Measurements from ENCODE around the gene MIPOL1. TPM values are rescaled to one million over a fixed set of nuclear protein-coding genes. Genes with fewer than 3 reads are reported as not detected.
"Not testable (repeated sequence)": the region's sequence is repeated elsewhere in the genome, so short reads cannot be mapped to it uniquely, and the experiment has no call there.

Gene MIPOL1
- total RNA-seq, 2 experiments from 2014 or later, result 0.15 TPM; not detected in 1

- Mint-ChIP-seq H3K4me3 (no peak overlapping the region), H3K4me1 (ENCODE audit: low read depth) (peaks cover 11% of the 10 kb centered on the region), H3K9me3 (peaks cover 4% of the 10 kb centered on the region), H3K27me3 (ENCODE audit: low read depth) (peaks cover 25% of the 10 kb centered on the region), H3K36me3 (ENCODE audit: low read depth) (no peaks in the 10 kb centered on the region), H3K27ac (no peak overlapping the region)
- intact Hi-C loops (cut with micrococcal nuclease), result no loop called here
- DNase-seq, result no peak
- CTCF ChIA-PET, result no interaction called here
These were observed 2.4 kb upstream of the MIPOL1 start for GRCh38 chr14:37195327-37195726.

GRCh38 chr14:37196604-37197420 lies 925 bp upstream of the MIPOL1 start:
- peak overlapping the region; percentile 67 for H3K4me3 Mint-ChIP-seq
- no peak overlapping the region for H3K27ac Mint-ChIP-seq
- DNase-seq, result no peak
- H3K27me3 Mint-ChIP-seq (ENCODE audit: low read depth), result peaks cover 21% of the 10 kb centered on the region
- H3K4me1 Mint-ChIP-seq (ENCODE audit: low read depth), result peaks cover 11% of the 10 kb centered on the region
- no peaks in the 10 kb centered on the region for H3K9me3 Mint-ChIP-seq
- no peaks in the 10 kb centered on the region for H3K36me3 Mint-ChIP-seq (ENCODE audit: low read depth)
- CTCF ChIA-PET, result no interaction called here
- intact Hi-C loops (cut with micrococcal nuclease), result no loop called here

- Mint-ChIP-seq H3K36me3 (ENCODE audit: low read depth) (no peaks in the 10 kb centered on the region), H3K27me3 (ENCODE audit: low read depth) (peaks cover 21% of the 10 kb centered on the region), H3K4me3 (peak overlapping the region; percentile 67), H3K27ac (no peak overlapping the region), H3K4me1 (ENCODE audit: low read depth) (peaks cover 11% of the 10 kb centered on the region), H3K9me3 (no peaks in the 10 kb centered on the region)
- DNase-seq, result no peak
- CTCF ChIA-PET, result no interaction called here
- intact Hi-C loops (cut with micrococcal nuclease), result no loop called here
These were observed 499 bp downstream of the MIPOL1 start for GRCh38 chr14:37198273-37198598.

GRCh38 chr14:37198907-37199306 lies 1.2 kb downstream of the MIPOL1 start:
- intact Hi-C loops (cut with micrococcal nuclease), result no loop called here
- CTCF ChIA-PET, result no interaction called here
- no peak overlapping the region for H3K27ac Mint-ChIP-seq
- peaks cover 11% of the 10 kb centered on the region for H3K4me1 Mint-ChIP-seq (ENCODE audit: low read depth)
- H3K27me3 Mint-ChIP-seq (ENCODE audit: low read depth), result peaks cover 21% of the 10 kb centered on the region
- no peak overlapping the region for H3K4me3 Mint-ChIP-seq
- DNase-seq, result no peak
- no peaks in the 10 kb centered on the region for H3K36me3 Mint-ChIP-seq (ENCODE audit: low read depth)
- no peaks in the 10 kb centered on the region for H3K9me3 Mint-ChIP-seq

GRCh38 chr14:37201724-37202123 lies 4.0 kb downstream of the MIPOL1 start:
- H3K27ac Mint-ChIP-seq, result no peak overlapping the region
- peaks cover 16% of the 10 kb centered on the region for H3K27me3 Mint-ChIP-seq (ENCODE audit: low read depth)
- intact Hi-C loops (cut with micrococcal nuclease), result no loop called here
- no peaks in the 10 kb centered on the region for H3K36me3 Mint-ChIP-seq (ENCODE audit: low read depth)
- CTCF ChIA-PET, result interaction anchor here (0.6 kb wide), 1 partner anchor 140 kb away, joined by 5 read pairs; no protein-coding TSS in a partner anchor
- peaks cover 9% of the 10 kb centered on the region for H3K9me3 Mint-ChIP-seq
- no peak overlapping the region for H3K4me3 Mint-ChIP-seq
- DNase-seq, result no peak
- H3K4me1 Mint-ChIP-seq (ENCODE audit: low read depth), result peaks cover 11% of the 10 kb centered on the region

- CTCF ChIA-PET, result interaction anchor here (0.6 kb wide), 1 partner anchor 140 kb away, joined by 5 read pairs; no protein-coding TSS in a partner anchor
- Mint-ChIP-seq H3K4me1 (ENCODE audit: low read depth) (peaks cover 8% of the 10 kb centered on the region), H3K9me3 (peaks cover 13% of the 10 kb centered on the region), H3K27ac (no peak overlapping the region), H3K36me3 (ENCODE audit: low read depth) (no peaks in the 10 kb centered on the region), H3K27me3 (ENCODE audit: low read depth) (peaks cover 12% of the 10 kb centered on the region), H3K4me3 (no peak overlapping the region)
- intact Hi-C loops (cut with micrococcal nuclease), result no loop called here
- no peak for DNase-seq
These were observed 4.5 kb downstream of the MIPOL1 start for GRCh38 chr14:37202265-37202664.

- no peak for DNase-seq
- no peak overlapping the region for H3K27ac Mint-ChIP-seq
- H3K27me3 Mint-ChIP-seq (ENCODE audit: low read depth), result peaks cover 8% of the 10 kb centered on the region
- H3K4me1 Mint-ChIP-seq (ENCODE audit: low read depth), result peaks cover 5% of the 10 kb centered on the region
- no peak overlapping the region for H3K4me3 Mint-ChIP-seq
- H3K9me3 Mint-ChIP-seq, result peaks cover 13% of the 10 kb centered on the region
- intact Hi-C loops (cut with micrococcal nuclease), result no loop called here
- no peaks in the 10 kb centered on the region for H3K36me3 Mint-ChIP-seq (ENCODE audit: low read depth)
- CTCF ChIA-PET, result no interaction called here
These were observed 5.1 kb downstream of the MIPOL1 start for GRCh38 chr14:37202812-37203211.

- no peaks in the 10 kb centered on the region for H3K36me3 Mint-ChIP-seq (ENCODE audit: low read depth)
- H3K27ac Mint-ChIP-seq, result no peak overlapping the region
These were observed 5.7 kb downstream of the MIPOL1 start for GRCh38 chr14:37203423-37203822.

GRCh38 chr14:37205623-37206605 lies 8.2 kb downstream of the MIPOL1 start:
- H3K4me3 Mint-ChIP-seq; H3K27me3 Mint-ChIP-seq (ENCODE audit: low read depth); intact Hi-C loops (cut with micrococcal nuclease); CTCF ChIA-PET; H3K36me3 Mint-ChIP-seq (ENCODE audit: low read depth); DNase-seq; H3K27ac Mint-ChIP-seq; H3K4me1 Mint-ChIP-seq (ENCODE audit: low read depth): not testable (repeated sequence)
- H3K9me3 Mint-ChIP-seq, result peaks cover 13% of the 10 kb centered on the region

More at GRCh38 chr14:37203423-37203822, 5.7 kb downstream of the MIPOL1 start:
- no peak for DNase-seq
- Mint-ChIP-seq H3K27me3 (ENCODE audit: low read depth) (peaks cover 2% of the 10 kb centered on the region), H3K4me3 (no peak overlapping the region), H3K9me3 (peaks cover 13% of the 10 kb centered on the region), H3K4me1 (ENCODE audit: low read depth) (peaks cover 2% of the 10 kb centered on the region)
- intact Hi-C loops (cut with micrococcal nuclease), result no loop called here
- CTCF ChIA-PET, result no interaction called here

- DNase-seq; H3K27ac Mint-ChIP-seq; CTCF ChIA-PET; H3K4me3 Mint-ChIP-seq; H3K27me3 Mint-ChIP-seq (ENCODE audit: low read depth); H3K36me3 Mint-ChIP-seq (ENCODE audit: low read depth); intact Hi-C loops (cut with micrococcal nuclease); H3K4me1 Mint-ChIP-seq (ENCODE audit: low read depth): not testable (repeated sequence)
- H3K9me3 Mint-ChIP-seq, result peaks cover 13% of the 10 kb centered on the region
These were observed 11.9 kb downstream of the MIPOL1 start for GRCh38 chr14:37209617-37210016.

- no peak overlapping the region for H3K4me3 Mint-ChIP-seq
These were observed 12.7 kb downstream of the MIPOL1 start for GRCh38 chr14:37210448-37210847.

GRCh38 chr14:37213016-37213415 lies 15.3 kb downstream of the MIPOL1 start:
- Mint-ChIP-seq H3K4me1 (ENCODE audit: low read depth) (no peaks in the 10 kb centered on the region), H3K27ac (no peak overlapping the region), H3K27me3 (ENCODE audit: low read depth) (peaks cover 2% of the 10 kb centered on the region), H3K9me3 (no peaks in the 10 kb centered on the region), H3K4me3 (no peak overlapping the region), H3K36me3 (ENCODE audit: low read depth) (no peaks in the 10 kb centered on the region)
- CTCF ChIA-PET, result no interaction called here
- intact Hi-C loops (cut with micrococcal nuclease), result no loop called here
- DNase-seq, result no peak

More at GRCh38 chr14:37210448-37210847, 12.7 kb downstream of the MIPOL1 start:
- no peak for DNase-seq
- CTCF ChIA-PET, result no interaction called here
- H3K9me3 Mint-ChIP-seq, result peaks cover 11% of the 10 kb centered on the region
- H3K27me3 Mint-ChIP-seq (ENCODE audit: low read depth), result peaks cover 2% of the 10 kb centered on the region
- H3K27ac Mint-ChIP-seq, result no peak overlapping the region
- no peaks in the 10 kb centered on the region for H3K4me1 Mint-ChIP-seq (ENCODE audit: low read depth)
- H3K36me3 Mint-ChIP-seq (ENCODE audit: low read depth), result no peaks in the 10 kb centered on the region
- intact Hi-C loops (cut with micrococcal nuclease), result no loop called here

Measured in activated naive CD4-positive, alpha-beta T cell treated with anti-CD3 and anti-CD28 coated beads for 36 hours (primary cell).